ENCODE results near the gene P4HA2.
A peak's percentile ranks its signal among the peaks of the same experiment; 100 is the strongest.

P4HA2 gene

DNA sequence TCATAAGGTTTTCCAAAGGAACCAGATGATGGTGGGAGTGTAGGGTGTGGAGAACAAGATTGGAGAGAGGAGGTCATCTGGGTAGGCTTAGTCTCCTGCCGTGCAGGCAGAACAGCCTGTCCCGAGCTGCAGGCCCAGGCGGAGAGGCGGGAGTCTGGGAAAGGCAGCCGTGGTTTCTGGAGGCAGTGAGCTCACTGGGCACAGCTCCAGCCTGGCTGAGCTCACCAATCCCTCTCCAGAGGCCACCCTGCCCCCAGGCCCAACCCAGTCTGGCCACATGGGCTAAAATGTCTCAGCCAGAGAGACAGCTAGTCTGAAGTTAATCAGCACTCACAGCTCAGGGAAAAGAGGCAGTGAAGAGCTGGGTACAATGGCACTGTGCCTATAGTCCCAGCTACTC lies 12.3 kb downstream of the P4HA2 start:
- TF ChIP-seq CTCF (conservative IDR thresholded peaks at IDR 0.05) (no peak), ZFX (IDR thresholded peaks at IDR 0.05) (no peak)
- peak overlapping the region; percentile 42; the same call in 1 of the 2 replicates for H3K27ac ChIP-seq

DNA sequence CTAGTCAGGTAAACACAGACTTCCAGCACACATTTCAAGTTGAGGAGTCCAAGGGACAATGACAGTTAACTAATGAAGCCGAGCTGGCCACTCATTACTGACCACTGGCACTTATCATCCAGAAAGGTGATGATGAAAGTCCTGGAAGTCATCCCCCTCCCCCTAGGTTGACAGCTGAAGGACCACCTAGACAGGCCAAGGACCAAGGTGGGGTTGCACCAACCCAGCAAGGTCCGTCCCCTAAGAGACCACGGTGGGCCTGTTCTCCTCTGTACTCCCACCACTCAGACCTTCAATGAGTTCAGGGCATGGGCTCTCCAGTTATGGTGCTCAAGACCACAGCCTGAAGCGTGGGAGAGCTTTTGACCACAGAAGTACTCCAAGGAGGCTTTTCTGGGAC lies 13.2 kb downstream of the P4HA2 start:
- peak overlapping the region; percentile 42; the same call in 1 of the 2 replicates for H3K27ac ChIP-seq
- no peak for TF ChIP-seq CTCF (conservative IDR thresholded peaks at IDR 0.05)
- no peak for TF ChIP-seq ZFX (IDR thresholded peaks at IDR 0.05)

- H3K27ac ChIP-seq, result no peak overlapping the region
- no peak for TF ChIP-seq ZFX (IDR thresholded peaks at IDR 0.05)
- no peak for TF ChIP-seq CTCF (conservative IDR thresholded peaks at IDR 0.05)
Observed at GRCh38 chr5:132213666-132214065, 14.0 kb downstream of the P4HA2 start.

DNA sequence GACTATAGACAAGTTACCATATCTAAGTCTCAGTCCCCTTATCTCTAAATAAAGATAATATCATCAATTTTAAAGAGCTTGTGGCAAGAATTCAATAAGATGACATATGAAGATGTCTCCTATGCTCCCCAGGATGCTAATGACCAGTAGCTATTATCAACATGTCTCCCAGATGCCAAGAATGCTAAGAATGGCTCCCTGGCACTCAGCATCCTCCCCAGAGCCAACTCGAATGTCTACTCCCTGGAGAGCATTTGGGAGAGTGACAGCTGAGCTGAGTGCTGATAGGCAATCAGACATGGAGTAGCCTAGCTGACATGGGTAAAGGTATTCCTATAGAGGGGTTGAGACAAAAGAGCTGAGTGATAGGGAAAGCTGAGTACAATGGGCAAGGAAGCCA lies 15.9 kb downstream of the P4HA2 start:
- no peak overlapping the region for H3K27ac ChIP-seq
- TF ChIP-seq CTCF (conservative IDR thresholded peaks at IDR 0.05) (no peak), ZFX (IDR thresholded peaks at IDR 0.05) (no peak)

GRCh38 chr5:132210944-132211343 lies 16.7 kb downstream of the P4HA2 start:
- H3K27ac ChIP-seq, result no peak overlapping the region
- TF ChIP-seq ZFX (IDR thresholded peaks at IDR 0.05), result no peak
- no peak for TF ChIP-seq CTCF (conservative IDR thresholded peaks at IDR 0.05)

DNA sequence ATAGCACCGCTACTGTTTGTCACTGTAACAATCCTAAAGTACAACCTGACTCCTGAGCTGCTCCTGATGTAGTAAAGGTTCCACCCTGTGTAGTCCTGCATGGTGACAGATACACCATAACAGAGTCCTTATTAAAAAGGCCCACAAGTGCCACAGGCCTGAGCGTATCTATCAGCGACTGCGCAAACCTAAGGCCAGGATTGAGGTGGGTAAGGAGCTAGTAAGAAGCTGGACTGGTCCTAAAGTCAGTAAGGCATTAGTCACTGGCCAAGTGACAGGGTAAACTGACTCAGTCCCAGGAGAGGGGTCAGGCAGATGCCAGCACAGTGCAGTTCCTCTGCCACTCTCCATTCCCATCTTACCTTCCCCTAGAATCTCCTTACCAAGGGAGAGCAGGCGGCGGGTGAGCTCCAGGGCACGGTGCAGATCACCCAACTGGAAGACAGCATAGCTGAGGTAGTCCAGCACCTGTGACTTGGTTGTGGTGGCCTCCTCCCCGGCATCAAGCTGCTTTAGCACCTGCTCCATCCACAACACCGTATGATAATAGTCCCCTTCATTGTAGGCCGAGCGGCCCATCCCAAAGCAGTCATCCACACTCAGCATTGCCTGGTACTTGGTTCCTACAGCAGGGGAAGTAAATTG lies 17.6 kb downstream of the P4HA2 start:
- H3K27ac ChIP-seq, result peak overlapping the region; percentile 5; the same call in 1 of the 2 replicates
- TF ChIP-seq ZFX (IDR thresholded peaks at IDR 0.05) (no peak), CTCF (conservative IDR thresholded peaks at IDR 0.05) (no peak)

DNA sequence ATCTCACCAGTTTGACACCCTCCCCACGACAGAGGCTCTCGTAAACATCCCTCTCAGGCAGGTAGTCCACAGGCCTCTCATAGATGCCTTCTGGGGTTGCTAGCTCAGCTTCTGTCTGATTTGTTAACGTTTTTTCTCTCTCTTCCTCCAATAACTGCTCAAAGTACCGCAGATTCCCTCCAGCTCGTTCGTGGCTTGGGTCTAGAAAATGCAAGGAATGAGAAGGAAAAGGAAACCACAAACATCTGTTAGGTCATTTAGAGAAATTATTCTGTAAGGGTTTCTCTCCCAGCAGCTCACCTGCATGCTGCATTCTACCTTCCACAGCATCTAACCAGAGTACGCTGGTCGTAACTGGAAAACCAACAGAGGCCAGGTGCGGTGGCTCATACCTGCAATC lies 18.5 kb downstream of the P4HA2 start:
- H3K27ac ChIP-seq, result no peak overlapping the region

More for the DNA sequence above, 18.5 kb downstream of the P4HA2 start:
- TF ChIP-seq CTCF (conservative IDR thresholded peaks at IDR 0.05) (no peak), ZFX (IDR thresholded peaks at IDR 0.05) (no peak)

Data from C4-2B (cell line).